HT1080 (cell line): ENCODE measurements around the gene SIGLEC5. TPM values are rescaled to one million over a fixed set of nuclear protein-coding genes. Genes with fewer than 3 reads are reported as not detected.
A peak's percentile ranks its signal among the peaks of the same experiment; 100 is the strongest.
"Not testable (repeated sequence)": the region's sequence is repeated elsewhere in the genome, so short reads cannot be mapped to it uniquely, and the experiment has no call there.

Source experiments
- DNase-seq: peaks from one replicate; pipeline ENCODE4 v3.0.0-alpha.2; 2015; ENCODE audit warnings: low read depth
- polyA plus RNA-seq, 2 experiments: library from polyadenylated mRNA; depleted of rRNA; stranded (reverse); fragments of >200 nt; gene quantifications; 2 replicates each; pipeline ENCODE4 v1.2.3, GENCODE V29; 2015
- total RNA-seq: library from RNA; depleted of rRNA; stranded (reverse); fragments of >200 nt; shearing (Covaris generic); gene quantifications from 2 replicates; pipeline ENCODE4 v1.2.3, GENCODE V29; 2014; rRNA removed

SIGLEC5 gene, protein sequence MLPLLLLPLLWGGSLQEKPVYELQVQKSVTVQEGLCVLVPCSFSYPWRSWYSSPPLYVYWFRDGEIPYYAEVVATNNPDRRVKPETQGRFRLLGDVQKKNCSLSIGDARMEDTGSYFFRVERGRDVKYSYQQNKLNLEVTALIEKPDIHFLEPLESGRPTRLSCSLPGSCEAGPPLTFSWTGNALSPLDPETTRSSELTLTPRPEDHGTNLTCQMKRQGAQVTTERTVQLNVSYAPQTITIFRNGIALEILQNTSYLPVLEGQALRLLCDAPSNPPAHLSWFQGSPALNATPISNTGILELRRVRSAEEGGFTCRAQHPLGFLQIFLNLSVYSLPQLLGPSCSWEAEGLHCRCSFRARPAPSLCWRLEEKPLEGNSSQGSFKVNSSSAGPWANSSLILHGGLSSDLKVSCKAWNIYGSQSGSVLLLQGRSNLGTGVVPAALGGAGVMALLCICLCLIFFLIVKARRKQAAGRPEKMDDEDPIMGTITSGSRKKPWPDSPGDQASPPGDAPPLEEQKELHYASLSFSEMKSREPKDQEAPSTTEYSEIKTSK
- not detected in 2 replicates for total RNA-seq
- polyA plus RNA-seq (2015; cell fraction: cytosol; rRNA removed), result not detected in 2 replicates
- polyA plus RNA-seq (2015; cell fraction: nucleus; rRNA removed), result not detected in 2 replicates

GRCh38 chr19:51630315-51630714 lies at the start of gene SIGLEC5:
TSS of gene SIGLEC5 (minus strand) at chr19:51630401. CDS start at chr19:51630335, 66 bp downstream.
- DNase-seq, result not testable (repeated sequence)

GRCh38 chr19:51676566-51677083 lies 46.4 kb upstream of the SIGLEC5 start:
- DNase-seq, result no peak

GRCh38 chr19:51675911-51676565 lies 45.8 kb upstream of the SIGLEC5 start:
- DNase-seq, result peak; percentile 39

- DNase-seq, result no peak
Measured at GRCh38 chr19:51668216-51668615, 38.0 kb upstream of the SIGLEC5 start.

- no peak for DNase-seq
Measured at GRCh38 chr19:51664997-51665396, 34.8 kb upstream of the SIGLEC5 start.

GRCh38 chr19:51664131-51664530 lies 33.9 kb upstream of the SIGLEC5 start:
- DNase-seq, result no peak

DNA sequence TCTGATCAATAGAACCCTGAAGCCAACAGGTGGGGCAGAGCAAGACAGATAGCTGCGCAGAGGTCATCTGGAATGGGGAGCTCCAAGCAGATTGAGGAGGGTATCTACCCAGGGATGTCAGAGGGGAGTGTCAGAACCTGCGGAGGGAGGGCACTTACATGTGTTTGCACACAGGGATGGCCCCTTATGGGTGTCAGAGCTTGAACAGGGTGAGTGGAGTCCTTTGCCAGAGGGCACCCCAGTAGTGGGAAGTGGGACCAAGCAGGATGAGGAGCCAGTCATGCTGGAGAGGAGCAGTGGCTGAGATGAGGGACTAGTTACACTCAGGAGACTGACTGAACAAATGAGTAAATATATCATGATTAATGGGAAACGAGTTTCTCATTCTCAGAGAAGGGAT lies 33.4 kb upstream of the SIGLEC5 start:
- DNase-seq, result no peak

DNA sequence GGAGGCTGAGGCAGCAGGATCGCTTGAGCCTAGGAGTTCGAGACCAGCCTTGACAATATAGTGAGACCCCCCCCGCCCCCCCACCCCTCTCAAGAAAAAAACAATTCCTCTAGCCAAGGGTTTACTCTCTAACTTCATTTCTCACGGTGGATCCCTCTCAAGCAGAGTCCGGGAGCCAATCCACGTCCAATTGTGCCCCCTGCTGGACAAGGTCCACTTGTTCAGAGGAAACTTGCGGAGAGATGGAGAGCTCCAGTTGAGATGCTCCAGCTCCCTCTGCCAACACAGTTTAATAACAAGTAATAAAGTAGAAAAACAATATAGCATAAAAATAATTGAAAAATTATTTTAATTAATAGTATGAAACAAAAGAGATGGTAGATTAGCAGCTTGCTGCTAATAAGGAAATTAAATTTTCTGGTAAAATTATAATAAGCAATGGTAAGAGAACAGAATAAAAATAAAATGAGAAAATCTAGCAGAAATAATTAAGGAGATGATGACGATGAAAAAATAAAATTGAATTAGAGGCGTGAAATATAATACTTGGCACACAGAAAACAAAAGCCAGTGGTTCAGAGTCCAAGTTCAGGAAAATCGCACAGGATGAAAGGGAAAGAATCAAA lies 30.9 kb upstream of the SIGLEC5 start:
- DNase-seq, result peak; percentile 55

DNA sequence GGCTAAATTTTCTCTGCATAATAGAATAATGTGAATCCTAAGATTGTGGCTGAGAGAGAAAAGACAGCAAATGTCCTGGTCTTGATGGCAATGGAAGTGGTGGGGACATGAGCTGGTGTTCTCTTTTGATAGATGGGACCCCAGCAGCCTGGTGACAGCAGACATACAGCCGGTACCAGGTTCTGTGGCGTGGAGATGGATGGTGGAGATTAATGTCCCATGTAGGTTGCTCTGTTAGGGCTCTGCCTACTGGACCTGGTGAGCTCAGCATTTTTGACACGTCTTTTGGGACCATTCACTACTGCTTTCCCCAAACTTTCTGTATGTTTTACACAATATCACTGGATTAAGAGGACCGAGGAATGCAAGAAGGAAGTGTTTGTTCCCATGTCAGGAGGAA lies 24.6 kb upstream of the SIGLEC5 start:
- no peak for DNase-seq

DNA sequence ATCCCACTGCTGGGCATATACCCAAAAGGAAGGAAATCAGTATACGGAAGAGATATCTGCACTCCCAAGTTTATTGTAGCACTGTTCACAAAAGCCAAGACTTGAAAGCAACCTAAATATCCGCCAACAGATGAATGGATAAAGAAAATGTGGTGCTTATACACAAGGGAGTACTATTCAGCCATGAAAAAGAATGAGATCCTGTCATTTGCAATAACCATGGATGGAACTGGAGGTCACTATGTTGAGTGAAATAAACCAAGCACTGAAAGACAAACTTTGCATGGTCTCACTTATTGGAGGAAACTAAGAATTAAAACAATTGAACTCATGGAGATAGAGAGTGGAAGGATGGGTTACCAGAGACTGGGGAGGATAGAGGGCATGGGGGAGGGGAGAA lies 23.0 kb upstream of the SIGLEC5 start:
- DNase-seq, result no peak

- DNase-seq, result no peak
Measured at GRCh38 chr19:51652266-51652665, 22.1 kb upstream of the SIGLEC5 start.

DNA sequence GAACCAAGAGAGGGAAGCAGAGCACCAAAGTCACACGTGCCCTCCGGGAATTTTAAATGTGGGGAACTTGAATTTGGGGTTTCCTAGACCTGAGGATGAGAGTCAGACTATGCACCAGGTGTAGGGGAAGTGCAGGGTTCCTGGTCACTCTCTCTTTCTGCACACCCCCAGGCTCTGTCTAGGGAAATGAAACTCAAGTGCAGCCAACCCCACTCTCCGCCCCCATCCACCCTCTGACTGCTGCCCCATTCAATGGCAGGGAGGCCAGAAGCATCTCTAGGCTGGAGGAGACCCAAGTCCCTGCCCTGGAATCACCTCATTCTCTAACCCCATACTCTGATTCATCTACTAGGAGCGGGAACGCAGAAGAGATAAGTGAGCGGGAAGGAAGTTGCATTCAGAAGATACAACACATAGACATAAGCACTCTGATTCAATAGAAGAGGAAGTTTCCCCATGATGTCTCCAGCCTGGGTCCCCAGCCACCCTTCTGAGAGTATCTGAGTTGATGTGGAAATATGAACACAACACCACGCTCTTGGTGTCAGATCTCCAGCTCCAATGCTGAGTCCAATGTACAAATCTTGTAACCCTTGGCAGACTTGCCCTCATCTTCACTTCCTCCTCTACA lies 21.1 kb upstream of the SIGLEC5 start:
- DNase-seq, result no peak

DNA sequence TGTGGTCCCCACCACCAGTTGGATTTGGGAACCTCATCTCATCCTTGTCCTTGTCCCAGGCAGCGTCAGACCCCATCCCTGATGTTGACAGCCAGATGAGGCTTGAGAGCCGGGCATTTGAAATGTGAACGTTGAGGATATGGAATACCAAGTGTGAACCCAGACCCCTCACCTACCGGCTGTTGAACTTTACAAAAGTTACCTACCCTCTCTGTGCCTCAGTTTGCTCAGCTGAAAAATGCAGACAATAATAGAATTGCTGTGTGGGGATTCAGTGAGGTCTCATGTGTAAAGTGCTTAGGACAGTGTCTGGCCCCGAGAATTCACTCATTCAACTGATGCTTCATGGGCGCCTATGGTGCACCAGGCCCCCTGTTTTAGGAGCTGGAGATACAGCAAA lies 17.1 kb upstream of the SIGLEC5 start:
- DNase-seq, result no peak

DNA sequence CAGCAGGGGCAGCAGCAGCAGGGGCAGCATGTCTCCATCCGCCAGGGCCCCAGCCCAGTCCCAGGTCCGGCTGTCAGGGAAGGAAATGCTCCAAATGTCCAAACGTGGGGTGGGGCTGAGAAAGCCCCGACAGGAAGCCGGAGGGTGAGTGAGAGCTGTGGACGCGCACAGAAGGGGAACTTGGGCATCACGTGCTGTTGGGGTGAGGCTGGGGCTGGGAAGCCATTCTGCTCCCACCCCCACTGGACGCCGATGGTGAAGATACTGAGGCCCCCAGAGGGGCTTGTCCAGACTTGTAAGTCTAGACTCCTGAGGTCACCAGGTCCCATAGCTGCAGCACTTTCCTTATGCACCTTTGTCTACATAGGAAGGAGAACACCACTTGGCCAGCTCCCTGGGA lies 16.5 kb upstream of the SIGLEC5 start, which contains the start of gene SIGLEC14:
Gene SIGLEC14 (minus strand): TSS at position 96 of the 400 bp plus-strand sequence. CDS start 66 bp downstream, at position 30.
- not testable (repeated sequence) for DNase-seq

- DNase-seq, result no peak
Measured at GRCh38 chr19:51644636-51645271, 14.6 kb upstream of the SIGLEC5 start.

GRCh38 chr19:51641648-51642047 lies 11.4 kb upstream of the SIGLEC5 start:
- DNase-seq, result no peak

GRCh38 chr19:51640386-51640785 lies 10.2 kb upstream of the SIGLEC5 start:
- DNase-seq, result no peak

GRCh38 chr19:51639916-51640315 lies 9.7 kb upstream of the SIGLEC5 start:
- DNase-seq, result no peak

DNA sequence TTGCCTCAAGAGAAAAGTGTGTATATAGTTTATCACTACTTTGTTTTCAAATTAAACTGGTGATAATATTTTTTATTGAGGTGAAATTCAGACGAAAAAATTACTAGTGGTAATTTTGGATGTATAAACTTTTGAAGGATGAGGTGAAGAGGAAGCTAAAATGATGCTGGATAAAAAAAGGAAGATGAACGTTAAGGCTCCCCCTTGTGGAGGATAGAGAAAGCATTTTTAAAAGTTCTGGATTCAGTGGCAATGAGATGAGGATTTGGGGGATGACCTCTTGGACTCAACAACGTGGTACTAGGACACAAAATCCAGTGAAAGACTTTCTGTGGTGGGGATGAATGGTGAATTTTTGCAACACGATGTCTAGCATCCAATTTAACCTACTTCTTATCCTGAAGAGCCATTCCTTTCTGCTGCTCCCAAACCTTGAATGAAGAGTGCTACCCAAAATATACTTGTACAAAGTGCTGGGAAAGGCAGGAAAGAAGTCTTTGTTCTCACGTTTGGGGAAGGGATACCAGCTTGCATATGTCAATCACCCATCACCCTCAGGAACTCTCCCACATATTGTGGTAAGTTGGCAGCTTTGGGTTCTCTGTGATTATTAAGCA lies 7.3 kb upstream of the SIGLEC5 start:
- DNase-seq, result peak; percentile 14

- DNase-seq, result no peak
Measured at GRCh38 chr19:51632126-51632525, 1.9 kb upstream of the SIGLEC5 start.
